ENCODE measurements around the gene RFTN1. TPM values are rescaled to one million over a fixed set of nuclear protein-coding genes. Genes with fewer than 3 reads are reported as not detected.

RFTN1 gene
- total and polyA plus RNA-seq, 12 donors, result 8.3 to 35.7 (median 17.4) TPM

- intact Hi-C loops (cut with DNase I), result no loop called here
- Histone ChIP-seq H3K4me1 (replicated peaks in 1 of 2) (peaks cover 0 to 10% of the 10 kb centered on the region in 2 donors), H3K4me3 (no peak overlapping the region), H3K27me3 (no peaks in the 10 kb centered on the region), H3K9me3 (replicated peaks in 1 of 3) (no peaks in the 10 kb centered on the region), H3K36me3 (replicated peaks in 1 of 2) (no peaks in the 10 kb centered on the region), H3K27ac (peak overlapping the region in 1 of 5 donors; percentile 58)
- TF ChIP-seq, protein P1, sequence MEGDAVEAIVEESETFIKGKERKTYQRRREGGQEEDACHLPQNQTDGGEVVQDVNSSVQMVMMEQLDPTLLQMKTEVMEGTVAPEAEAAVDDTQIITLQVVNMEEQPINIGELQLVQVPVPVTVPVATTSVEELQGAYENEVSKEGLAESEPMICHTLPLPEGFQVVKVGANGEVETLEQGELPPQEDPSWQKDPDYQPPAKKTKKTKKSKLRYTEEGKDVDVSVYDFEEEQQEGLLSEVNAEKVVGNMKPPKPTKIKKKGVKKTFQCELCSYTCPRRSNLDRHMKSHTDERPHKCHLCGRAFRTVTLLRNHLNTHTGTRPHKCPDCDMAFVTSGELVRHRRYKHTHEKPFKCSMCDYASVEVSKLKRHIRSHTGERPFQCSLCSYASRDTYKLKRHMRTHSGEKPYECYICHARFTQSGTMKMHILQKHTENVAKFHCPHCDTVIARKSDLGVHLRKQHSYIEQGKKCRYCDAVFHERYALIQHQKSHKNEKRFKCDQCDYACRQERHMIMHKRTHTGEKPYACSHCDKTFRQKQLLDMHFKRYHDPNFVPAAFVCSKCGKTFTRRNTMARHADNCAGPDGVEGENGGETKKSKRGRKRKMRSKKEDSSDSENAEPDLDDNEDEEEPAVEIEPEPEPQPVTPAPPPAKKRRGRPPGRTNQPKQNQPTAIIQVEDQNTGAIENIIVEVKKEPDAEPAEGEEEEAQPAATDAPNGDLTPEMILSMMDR (IDR thresholded peaks at IDR 0.05), result no peak
- TF ChIP-seq POLR2A (IDR thresholded peaks at IDR 0.05), result no peak
- 70 to 74% (median 72%) methylated on average over 10 of the region's 10 CpGs for WGBS, 4 donors
- DNase-seq, result no peak
These were observed 142.4 kb downstream of the RFTN1 start for GRCh38 chr3:16370872-16371740.

GRCh38 chr3:16370503-16370871, 143.0 kb downstream of the RFTN1 start:
- no peak for DNase-seq
- H3K4me1 ChIP-seq (replicated peaks in 1 of 2), result peaks cover 0 to 10% of the 10 kb centered on the region in 2 donors
- intact Hi-C loops (cut with DNase I), result no loop called here
- no peaks in the 10 kb centered on the region for H3K9me3 ChIP-seq (replicated peaks in 1 of 3)
- no peaks in the 10 kb centered on the region for H3K36me3 ChIP-seq (replicated peaks in 1 of 2)
- peak overlapping the region in 1 of 5 donors; percentile 58 for H3K27ac ChIP-seq
- 59 to 76% (median 72%) methylated on average over 2 of the region's 2 CpGs for WGBS, 4 donors
- no peak overlapping the region for H3K4me3 ChIP-seq
- no peaks in the 10 kb centered on the region for H3K27me3 ChIP-seq
- no peak for TF ChIP-seq POLR2A (IDR thresholded peaks at IDR 0.05)
- TF ChIP-seq, protein P1 (IDR thresholded peaks at IDR 0.05), result no peak

DNA sequence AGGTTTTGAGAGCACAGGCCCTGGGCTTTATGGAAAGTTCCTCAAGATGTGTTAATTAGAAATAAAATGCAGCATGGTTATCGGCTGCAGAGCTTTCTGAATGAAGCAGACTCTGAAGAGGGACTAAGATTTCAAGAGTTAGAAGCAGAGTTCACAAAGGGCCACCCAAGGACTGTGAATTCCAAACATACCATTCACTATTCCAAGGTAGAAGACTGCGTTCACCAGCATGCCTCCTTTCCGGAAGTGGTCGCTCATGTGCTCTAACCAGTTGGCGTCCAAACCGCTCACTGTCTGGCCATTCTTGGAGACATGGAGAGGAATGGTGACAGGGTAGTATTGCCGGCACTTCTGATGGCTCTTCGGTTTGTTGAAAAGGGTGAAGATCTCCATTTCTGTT, 143.6 kb downstream of the RFTN1 start:
- no peak for DNase-seq
- intact Hi-C loops (cut with DNase I), result no loop called here
- no peak overlapping the region for H3K4me3 ChIP-seq
- H3K27ac ChIP-seq, result peak overlapping the region in 1 of 5 donors; percentile 58
- TF ChIP-seq POLR2A (IDR thresholded peaks at IDR 0.05), result no peak
- TF ChIP-seq, protein P1 (IDR thresholded peaks at IDR 0.05), result no peak
- H3K4me1 ChIP-seq (replicated peaks in 1 of 2), result peaks cover 0 to 10% of the 10 kb centered on the region in 2 donors
- H3K27me3 ChIP-seq, result no peaks in the 10 kb centered on the region
- WGBS, 4 donors, result 81 to 86% (median 84%) methylated on average over 8 of the region's 8 CpGs
- H3K36me3 ChIP-seq (replicated peaks in 1 of 2), result no peaks in the 10 kb centered on the region
- no peaks in the 10 kb centered on the region for H3K9me3 ChIP-seq (replicated peaks in 1 of 3)

- Histone ChIP-seq H3K36me3 (replicated peaks in 1 of 2) (no peaks in the 10 kb centered on the region), H3K27ac (peak overlapping the region in 1 of 5 donors; percentile 58), H3K27me3 (no peaks in the 10 kb centered on the region), H3K4me3 (no peak overlapping the region), H3K4me1 (replicated peaks in 1 of 2) (peaks cover 0 to 10% of the 10 kb centered on the region in 2 donors), H3K9me3 (replicated peaks in 1 of 3) (no peaks in the 10 kb centered on the region)
- no peak for DNase-seq
- 66 to 89% (median 81%) methylated on average over 5 of the region's 5 CpGs for WGBS, 4 donors
- intact Hi-C loops (cut with DNase I), result no loop called here
- TF ChIP-seq, protein P1 (IDR thresholded peaks at IDR 0.05), result no peak
- no peak for TF ChIP-seq POLR2A (IDR thresholded peaks at IDR 0.05)
These were observed 144.2 kb downstream of the RFTN1 start for GRCh38 chr3:16369276-16369675.
